Loucy (cell line): ENCODE results near the gene OTOR.

Source experiments
- H2AFZ ChIP-seq: fragments of 200-600 bp; sonication (generic); 2 replicates; pipeline ENCODE4 v1.6.0; 2016; ENCODE audit warnings: antibody characterized with exemption, mild to moderate bottlenecking, low read length, moderate library complexity
- H3F3A ChIP-seq: fragments of 200-600 bp; 2 replicates; pipeline ENCODE4 v1.6.0; 2016; ENCODE audit warnings: antibody characterized with exemption, low read depth, mild to moderate bottlenecking
- H3K27me3 ChIP-seq: fragments of 200-600 bp; sonication (generic); 2 replicates; pipeline ENCODE4 v1.6.1; 2014; ENCODE audit warnings: low read length, mild to moderate bottlenecking; ENCODE audit not compliant: insufficient read depth, poor library complexity, severe bottlenecking
- H3K36me3 ChIP-seq: fragments of 200-600 bp; sonication (generic); 2 replicates; pipeline ENCODE4 v1.6.1; 2016; ENCODE audit warnings: low read length; ENCODE audit not compliant: insufficient read depth
- H3K4me1 ChIP-seq: fragments of 200-600 bp; sonication (generic); 2 replicates; pipeline ENCODE4 v1.5.1; 2014; ENCODE audit warnings: low read length, mild to moderate bottlenecking; ENCODE audit not compliant: insufficient read depth, poor library complexity, severe bottlenecking
- H3K4me2 ChIP-seq: fragments of 200-600 bp; sonication (generic); 2 replicates; pipeline ENCODE4 v1.6.0; 2014; ENCODE audit warnings: antibody characterized with exemption, low read length, low read depth, mild to moderate bottlenecking; ENCODE audit not compliant: poor library complexity, severe bottlenecking
- H3K4me3 ChIP-seq: fragments of 200-600 bp; sonication (generic); 2 replicates; pipeline ENCODE4 v1.5.1; 2014; ENCODE audit warnings: low read length, mild to moderate bottlenecking, mixed read lengths; ENCODE audit not compliant: poor library complexity, severe bottlenecking
- H3K79me2 ChIP-seq: fragments of 200-600 bp; sonication (generic); 2 replicates; pipeline ENCODE4 v1.6.1; 2014; ENCODE audit warnings: low read length; ENCODE audit not compliant: insufficient read depth
- H3K9ac ChIP-seq: fragments of 200-600 bp; sonication (generic); 2 replicates; pipeline ENCODE4 v1.6.0; 2014; ENCODE audit warnings: mild to moderate bottlenecking, low read depth, low read length, moderate library complexity; ENCODE audit not compliant: poor library complexity, severe bottlenecking
- H3K9me2 ChIP-seq: fragments of 200-600 bp; sonication (generic); replicated peaks from 2 replicates; pipeline ENCODE4 v1.6.1; 2016; ENCODE audit warnings: low read depth, low read length, mixed read lengths
- H3K9me3 ChIP-seq: fragments of 200-600 bp; sonication (generic); 2 replicates; pipeline ENCODE4 v1.6.1; 2014; ENCODE audit warnings: mild to moderate bottlenecking, antibody characterized with exemption, low read length, low read depth; ENCODE audit not compliant: insufficient read depth
- H4K20me1 ChIP-seq: fragments of 200-600 bp; sonication (generic); 2 replicates; pipeline ENCODE4 v1.6.0; 2014; ENCODE audit warnings: antibody characterized with exemption, low read length, mild to moderate bottlenecking; ENCODE audit not compliant: insufficient read depth, poor library complexity, severe bottlenecking
- EZH2phosphoT487 ChIP-seq: fragments of 200-600 bp; IDR thresholded peaks from 2 replicates; pipeline ENCODE4 v1.6.1; 2018; ENCODE audit warnings: antibody characterized with exemption, mild to moderate bottlenecking, moderate library complexity, borderline replicate concordance
- TF ChIP-seq, protein P1 (sequence below): fragments of 200-600 bp; sonication (generic); conservative IDR thresholded peaks from 2 replicates; pipeline ENCODE4 v1.5.1; 2014; ENCODE audit warnings: mild to moderate bottlenecking, antibody characterized with exemption, low read length

OTOR gene

DNA sequence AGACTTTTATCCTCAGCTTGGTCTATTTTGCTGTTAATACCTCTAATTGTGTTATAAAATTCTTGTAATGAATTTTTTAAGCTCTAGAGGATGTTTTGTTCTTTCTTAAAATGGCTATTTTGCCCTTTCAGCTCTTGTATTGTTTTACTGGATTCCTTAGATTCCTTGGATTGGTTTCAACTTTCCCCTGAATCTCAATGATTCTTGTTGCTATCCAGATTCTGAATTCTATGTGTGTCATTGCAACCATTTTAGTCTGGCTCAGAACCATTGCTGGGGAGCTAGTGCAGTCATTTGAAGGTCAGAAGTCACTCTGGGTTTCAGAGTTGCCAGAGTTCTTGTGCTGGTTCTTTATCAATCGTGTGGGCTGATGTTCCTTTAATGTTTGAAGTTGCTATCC, 37.1 kb downstream of the OTOR start:
- no peaks in the 10 kb centered on the region for H3K9me2 ChIP-seq
- H3K27me3 ChIP-seq: no peaks in the 10 kb centered on the region
- H3K9ac ChIP-seq: no peak overlapping the region
- no peaks in the 10 kb centered on the region for H3K4me1 ChIP-seq
- H3K36me3 ChIP-seq: no peaks in the 10 kb centered on the region
- H4K20me1 ChIP-seq: no peaks in the 10 kb centered on the region
- no peaks in the 10 kb centered on the region for H3F3A ChIP-seq
- H3K9me3 ChIP-seq: no peaks in the 10 kb centered on the region; the same call in 1 of the 2 replicates
- no peaks in the 10 kb centered on the region for H3K79me2 ChIP-seq
- H3K4me3 ChIP-seq: no peak overlapping the region
- H2AFZ ChIP-seq: no peak overlapping the region
- TF ChIP-seq, protein P1, sequence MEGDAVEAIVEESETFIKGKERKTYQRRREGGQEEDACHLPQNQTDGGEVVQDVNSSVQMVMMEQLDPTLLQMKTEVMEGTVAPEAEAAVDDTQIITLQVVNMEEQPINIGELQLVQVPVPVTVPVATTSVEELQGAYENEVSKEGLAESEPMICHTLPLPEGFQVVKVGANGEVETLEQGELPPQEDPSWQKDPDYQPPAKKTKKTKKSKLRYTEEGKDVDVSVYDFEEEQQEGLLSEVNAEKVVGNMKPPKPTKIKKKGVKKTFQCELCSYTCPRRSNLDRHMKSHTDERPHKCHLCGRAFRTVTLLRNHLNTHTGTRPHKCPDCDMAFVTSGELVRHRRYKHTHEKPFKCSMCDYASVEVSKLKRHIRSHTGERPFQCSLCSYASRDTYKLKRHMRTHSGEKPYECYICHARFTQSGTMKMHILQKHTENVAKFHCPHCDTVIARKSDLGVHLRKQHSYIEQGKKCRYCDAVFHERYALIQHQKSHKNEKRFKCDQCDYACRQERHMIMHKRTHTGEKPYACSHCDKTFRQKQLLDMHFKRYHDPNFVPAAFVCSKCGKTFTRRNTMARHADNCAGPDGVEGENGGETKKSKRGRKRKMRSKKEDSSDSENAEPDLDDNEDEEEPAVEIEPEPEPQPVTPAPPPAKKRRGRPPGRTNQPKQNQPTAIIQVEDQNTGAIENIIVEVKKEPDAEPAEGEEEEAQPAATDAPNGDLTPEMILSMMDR: no peak
- no peak for TF ChIP-seq EZH2phosphoT487
- no peak overlapping the region for H3K4me2 ChIP-seq
